OCI-LY3 (cell line): ENCODE data around the gene SDK1.

Source experiments
- EZH2phosphoT487 ChIP-seq: fragments of 200-600 bp; shearing (Covaris generic); IDR thresholded peaks from 2 replicates; pipeline ENCODE4 v1.6.1; 2018; ENCODE audit warnings: antibody characterized with exemption, mixed run types, low read depth
- TF ChIP-seq, protein P1 (sequence below): fragments of 200-600, 300-600 bp; sonication (generic); IDR thresholded peaks from 2 replicates; pipeline ENCODE4 v1.5.1; 2014; ENCODE audit warnings: antibody characterized with exemption, low read length, low read depth

DNA sequence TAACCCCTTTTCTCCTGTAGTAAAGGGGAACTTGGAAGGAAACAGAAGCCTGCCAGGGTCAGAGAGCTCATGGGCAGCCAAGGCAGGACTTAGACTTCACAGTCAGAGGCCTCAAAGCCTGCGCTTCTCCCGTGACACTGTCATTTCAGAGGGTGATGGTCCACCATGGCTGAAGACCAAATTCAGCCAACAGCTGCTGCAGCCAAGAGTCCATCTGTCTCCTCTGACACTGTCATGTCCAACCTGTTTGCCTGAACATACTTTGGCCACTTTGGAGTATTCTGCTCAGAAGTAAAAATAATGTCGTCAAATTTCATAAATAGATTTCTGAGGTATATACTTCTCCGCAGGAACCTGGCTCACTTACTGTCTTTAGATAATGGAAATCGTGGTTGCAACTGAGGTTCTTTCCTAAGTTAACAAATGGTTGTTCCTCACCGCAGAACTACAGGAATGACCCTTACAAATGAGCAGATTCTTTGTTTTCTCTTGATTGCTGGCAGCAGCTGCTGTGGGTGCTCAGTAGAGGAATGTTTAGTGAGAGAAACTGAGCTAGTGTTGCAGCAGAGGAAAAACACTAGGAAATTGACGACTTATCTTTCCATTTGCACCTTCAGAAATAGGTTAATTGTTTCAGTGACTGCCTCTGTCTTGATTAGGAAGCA, 626.5 kb downstream of the SDK1 start:
- TF ChIP-seq, protein P1, sequence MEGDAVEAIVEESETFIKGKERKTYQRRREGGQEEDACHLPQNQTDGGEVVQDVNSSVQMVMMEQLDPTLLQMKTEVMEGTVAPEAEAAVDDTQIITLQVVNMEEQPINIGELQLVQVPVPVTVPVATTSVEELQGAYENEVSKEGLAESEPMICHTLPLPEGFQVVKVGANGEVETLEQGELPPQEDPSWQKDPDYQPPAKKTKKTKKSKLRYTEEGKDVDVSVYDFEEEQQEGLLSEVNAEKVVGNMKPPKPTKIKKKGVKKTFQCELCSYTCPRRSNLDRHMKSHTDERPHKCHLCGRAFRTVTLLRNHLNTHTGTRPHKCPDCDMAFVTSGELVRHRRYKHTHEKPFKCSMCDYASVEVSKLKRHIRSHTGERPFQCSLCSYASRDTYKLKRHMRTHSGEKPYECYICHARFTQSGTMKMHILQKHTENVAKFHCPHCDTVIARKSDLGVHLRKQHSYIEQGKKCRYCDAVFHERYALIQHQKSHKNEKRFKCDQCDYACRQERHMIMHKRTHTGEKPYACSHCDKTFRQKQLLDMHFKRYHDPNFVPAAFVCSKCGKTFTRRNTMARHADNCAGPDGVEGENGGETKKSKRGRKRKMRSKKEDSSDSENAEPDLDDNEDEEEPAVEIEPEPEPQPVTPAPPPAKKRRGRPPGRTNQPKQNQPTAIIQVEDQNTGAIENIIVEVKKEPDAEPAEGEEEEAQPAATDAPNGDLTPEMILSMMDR: no peak
- no peak for TF ChIP-seq EZH2phosphoT487
